ENCODE results near the gene C4orf33.
A peak's percentile ranks its signal among the peaks of the same experiment; 100 is the strongest.

C4orf33 gene

GRCh38 chr4:129080129-129080528, 15.8 kb upstream of the C4orf33 start:
- no peak for TF ChIP-seq YY1 (IDR thresholded peaks at IDR 0.05; ENCODE audit: insufficient read depth, insufficient read length)
- TF ChIP-seq SUZ12 (IDR thresholded peaks at IDR 0.05; ENCODE audit: extremely low read depth, insufficient read depth, insufficient read length), result no peak
- TF ChIP-seq ZNF274 (IDR thresholded peaks at IDR 0.05; ENCODE audit: low read depth, low read length), result no peak
- peaks cover 23% of the 10 kb centered on the region for H3K36me3 ChIP-seq (ENCODE audit: insufficient read depth, insufficient read length, low read length)
- H3K4me1 ChIP-seq (ENCODE audit: insufficient read depth, insufficient read length), result no peaks in the 10 kb centered on the region
- no peak overlapping the region for H3K4me3 ChIP-seq (ENCODE audit: insufficient read length, low read depth)
- H3K9ac ChIP-seq (ENCODE audit: insufficient read length, low read depth), result no peak overlapping the region
- no peaks in the 10 kb centered on the region for H3K27me3 ChIP-seq (ENCODE audit: insufficient read depth, insufficient read length)
- DNase-seq (ENCODE audit: low read depth, low spot score), result no peak
- peaks cover 29% of the 10 kb centered on the region; the same call in 1 of the 2 replicates for H3K9me3 ChIP-seq (ENCODE audit: insufficient read depth, low read length)

DNA sequence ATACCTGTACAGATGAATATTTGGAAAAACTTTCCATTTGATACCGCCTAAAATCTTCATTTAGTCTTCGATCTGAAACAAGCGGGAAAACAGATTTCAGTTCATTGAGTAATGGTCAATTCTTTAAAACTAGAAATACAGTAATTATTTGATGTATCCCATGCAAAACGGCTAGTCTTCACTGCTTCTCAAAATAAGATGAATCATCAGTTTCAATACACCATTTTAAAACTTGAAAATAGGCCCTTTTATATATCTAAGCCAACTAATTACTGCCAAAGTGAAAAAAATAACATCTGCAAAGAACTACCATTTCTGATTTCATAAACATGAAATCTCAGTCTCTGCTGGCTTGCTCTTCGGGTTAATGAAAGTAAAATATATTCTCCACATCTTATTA, 13.7 kb upstream of the C4orf33 start:
- Histone ChIP-seq H3K9ac (ENCODE audit: insufficient read length, low read depth) (no peak overlapping the region), H3K4me3 (ENCODE audit: insufficient read length, low read depth) (no peak overlapping the region), H3K9me3 (ENCODE audit: insufficient read depth, low read length) (peaks cover 29% of the 10 kb centered on the region; the same call in 1 of the 2 replicates), H3K27me3 (ENCODE audit: insufficient read depth, insufficient read length) (no peaks in the 10 kb centered on the region), H3K36me3 (ENCODE audit: insufficient read depth, insufficient read length, low read length) (peaks cover 23% of the 10 kb centered on the region), H3K4me1 (ENCODE audit: insufficient read depth, insufficient read length) (no peaks in the 10 kb centered on the region)
- no peak for TF ChIP-seq YY1 (IDR thresholded peaks at IDR 0.05; ENCODE audit: insufficient read depth, insufficient read length)
- TF ChIP-seq ZNF274 (IDR thresholded peaks at IDR 0.05; ENCODE audit: low read depth, low read length), result no peak
- no peak for TF ChIP-seq SUZ12 (IDR thresholded peaks at IDR 0.05; ENCODE audit: extremely low read depth, insufficient read depth, insufficient read length)
- no peak for DNase-seq (ENCODE audit: low read depth, low spot score)

DNA sequence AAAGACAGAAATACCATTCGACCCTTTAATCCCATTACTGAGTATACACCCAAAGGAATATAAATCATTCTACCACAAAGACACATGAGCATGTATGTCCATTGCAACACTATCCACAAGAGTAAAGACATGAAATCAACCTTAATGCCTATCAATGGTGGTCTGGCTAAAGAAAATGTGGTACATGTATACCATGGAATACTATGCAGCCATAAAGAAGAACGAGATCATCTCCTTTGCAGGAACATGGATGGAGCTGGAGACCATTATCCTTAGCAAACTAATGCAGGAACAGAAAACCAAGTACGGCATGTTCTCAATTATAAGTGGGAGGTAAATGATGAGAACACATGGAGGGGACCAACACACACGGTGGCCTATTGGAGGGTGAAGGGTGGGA, 10.5 kb upstream of the C4orf33 start:
- Histone ChIP-seq H3K27me3 (ENCODE audit: insufficient read depth, insufficient read length) (no peaks in the 10 kb centered on the region), H3K9me3 (ENCODE audit: insufficient read depth, low read length) (peaks cover 10% of the 10 kb centered on the region; the same call in 1 of the 2 replicates), H3K36me3 (ENCODE audit: insufficient read depth, insufficient read length, low read length) (peaks cover 7% of the 10 kb centered on the region), H3K4me3 (ENCODE audit: insufficient read length, low read depth) (no peak overlapping the region), H3K4me1 (ENCODE audit: insufficient read depth, insufficient read length) (no peaks in the 10 kb centered on the region), H3K9ac (ENCODE audit: insufficient read length, low read depth) (no peak overlapping the region)
- no peak for DNase-seq (ENCODE audit: low read depth, low spot score)
- TF ChIP-seq ZNF274 (IDR thresholded peaks at IDR 0.05; ENCODE audit: low read depth, low read length) (no peak), SUZ12 (IDR thresholded peaks at IDR 0.05; ENCODE audit: extremely low read depth, insufficient read depth, insufficient read length) (no peak), YY1 (IDR thresholded peaks at IDR 0.05; ENCODE audit: insufficient read depth, insufficient read length) (no peak)

- Histone ChIP-seq H3K9me3 (ENCODE audit: insufficient read depth, low read length) (no peaks in the 10 kb centered on the region), H3K4me1 (ENCODE audit: insufficient read depth, insufficient read length) (no peaks in the 10 kb centered on the region), H3K36me3 (ENCODE audit: insufficient read depth, insufficient read length, low read length) (peaks cover 4% of the 10 kb centered on the region), H3K27me3 (ENCODE audit: insufficient read depth, insufficient read length) (no peaks in the 10 kb centered on the region), H3K4me3 (ENCODE audit: insufficient read length, low read depth) (no peak overlapping the region), H3K9ac (ENCODE audit: insufficient read length, low read depth) (no peak overlapping the region)
- TF ChIP-seq ZNF274 (IDR thresholded peaks at IDR 0.05; ENCODE audit: low read depth, low read length) (no peak), YY1 (IDR thresholded peaks at IDR 0.05; ENCODE audit: insufficient read depth, insufficient read length) (no peak), SUZ12 (IDR thresholded peaks at IDR 0.05; ENCODE audit: extremely low read depth, insufficient read depth, insufficient read length) (no peak)
- no peak for DNase-seq (ENCODE audit: low read depth, low spot score)
Measured at GRCh38 chr4:129087516-129087915, 8.4 kb upstream of the C4orf33 start.

DNA sequence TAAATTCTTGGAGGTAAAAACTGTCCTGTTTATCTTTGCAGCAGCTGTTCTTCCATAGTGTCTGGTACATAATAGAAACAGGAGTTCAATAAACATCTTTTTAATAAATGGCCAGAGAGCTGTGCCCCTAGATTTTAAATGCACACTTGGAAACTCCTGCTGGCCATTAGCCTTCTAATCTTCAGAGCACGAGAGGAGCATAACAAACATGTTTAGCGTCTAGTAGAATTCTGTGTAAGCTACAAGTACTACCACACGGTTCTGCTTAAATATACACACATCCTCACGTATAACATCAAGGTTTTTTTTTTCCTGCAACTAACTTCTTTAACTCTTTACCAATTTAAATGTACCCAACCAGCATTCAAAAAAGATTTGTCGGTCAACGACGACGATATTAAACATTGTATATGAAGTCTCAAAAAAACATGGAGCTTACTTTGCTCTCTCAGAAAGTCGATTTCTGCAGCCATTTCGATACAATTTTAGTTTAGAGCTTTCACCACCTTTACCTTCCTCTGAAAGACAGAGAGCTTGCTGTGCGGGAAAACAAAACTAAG, 3.2 kb upstream of the C4orf33 start:
- H3K4me1 ChIP-seq (ENCODE audit: insufficient read depth, insufficient read length), result no peaks in the 10 kb centered on the region
- no peak for TF ChIP-seq YY1 (IDR thresholded peaks at IDR 0.05; ENCODE audit: insufficient read depth, insufficient read length)
- no peak for TF ChIP-seq ZNF274 (IDR thresholded peaks at IDR 0.05; ENCODE audit: low read depth, low read length)
- no peak for TF ChIP-seq SUZ12 (IDR thresholded peaks at IDR 0.05; ENCODE audit: extremely low read depth, insufficient read depth, insufficient read length)
- H3K9ac ChIP-seq (ENCODE audit: insufficient read length, low read depth), result peak overlapping the region; percentile 90
- no peaks in the 10 kb centered on the region for H3K9me3 ChIP-seq (ENCODE audit: insufficient read depth, low read length)
- H3K4me3 ChIP-seq (ENCODE audit: insufficient read length, low read depth), result peak overlapping the region; percentile 69
- DNase-seq (ENCODE audit: low read depth, low spot score), result no peak
- no peaks in the 10 kb centered on the region for H3K27me3 ChIP-seq (ENCODE audit: insufficient read depth, insufficient read length)
- H3K36me3 ChIP-seq (ENCODE audit: insufficient read depth, insufficient read length, low read length), result peaks cover 4% of the 10 kb centered on the region

- Histone ChIP-seq H3K9ac (ENCODE audit: insufficient read length, low read depth) (peak within 1 kb of the TSS; percentile 90), H3K4me1 (ENCODE audit: insufficient read depth, insufficient read length) (no peaks in the 10 kb centered on the region), H3K9me3 (ENCODE audit: insufficient read depth, low read length) (no peaks in the 10 kb centered on the region), H3K27me3 (ENCODE audit: insufficient read depth, insufficient read length) (no peaks in the 10 kb centered on the region), H3K4me3 (ENCODE audit: insufficient read length, low read depth) (peak within 1 kb of the TSS; percentile 69), H3K36me3 (ENCODE audit: insufficient read depth, insufficient read length, low read length) (peaks cover 4% of the 10 kb centered on the region)
- TF ChIP-seq ZNF274 (IDR thresholded peaks at IDR 0.05; ENCODE audit: low read depth, low read length) (no peak), SUZ12 (IDR thresholded peaks at IDR 0.05; ENCODE audit: extremely low read depth, insufficient read depth, insufficient read length) (no peak), YY1 (IDR thresholded peaks at IDR 0.05; ENCODE audit: insufficient read depth, insufficient read length) (no peak)
- DNase-seq (ENCODE audit: low read depth, low spot score), result peak; percentile 92
Measured at GRCh38 chr4:129093191-129093920, 2.6 kb upstream of the C4orf33 start, which contains the start of gene SCLT1. SCLT1 (minus strand) TSS chr4:129093539; CDS start chr4:129093103, 436 bp downstream.

DNA sequence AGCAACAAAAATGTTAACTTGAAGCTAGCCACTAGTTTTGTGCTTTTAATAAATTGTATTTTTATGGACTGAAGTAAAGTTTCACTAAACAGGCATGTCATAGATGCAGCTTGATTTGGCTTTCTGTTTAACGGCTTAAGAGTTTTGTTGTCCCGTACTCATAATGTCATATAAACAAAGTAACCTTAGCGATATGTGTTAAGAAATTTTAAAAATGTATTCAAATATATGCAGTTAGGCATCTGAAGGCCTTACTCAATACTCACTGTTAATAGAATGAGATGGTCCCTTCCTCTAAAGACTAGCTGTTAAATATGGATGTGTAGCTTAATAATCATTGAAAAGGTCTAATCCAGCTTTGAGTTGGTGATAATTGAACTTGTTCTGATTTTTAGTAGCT, 1.6 kb upstream of the C4orf33 start:
- TF ChIP-seq SUZ12 (IDR thresholded peaks at IDR 0.05; ENCODE audit: extremely low read depth, insufficient read depth, insufficient read length), result no peak
- TF ChIP-seq ZNF274 (IDR thresholded peaks at IDR 0.05; ENCODE audit: low read depth, low read length), result no peak
- no peak for TF ChIP-seq YY1 (IDR thresholded peaks at IDR 0.05; ENCODE audit: insufficient read depth, insufficient read length)
- no peaks in the 10 kb centered on the region for H3K4me1 ChIP-seq (ENCODE audit: insufficient read depth, insufficient read length)
- H3K27me3 ChIP-seq (ENCODE audit: insufficient read depth, insufficient read length), result no peaks in the 10 kb centered on the region
- no peak overlapping the region for H3K9ac ChIP-seq (ENCODE audit: insufficient read length, low read depth)
- no peaks in the 10 kb centered on the region for H3K9me3 ChIP-seq (ENCODE audit: insufficient read depth, low read length)
- H3K4me3 ChIP-seq (ENCODE audit: insufficient read length, low read depth), result no peak overlapping the region
- peaks cover 4% of the 10 kb centered on the region for H3K36me3 ChIP-seq (ENCODE audit: insufficient read depth, insufficient read length, low read length)
- DNase-seq (ENCODE audit: low read depth, low spot score), result no peak
